ENCODE measurements around the gene C22orf39.

C22orf39 gene, protein sequence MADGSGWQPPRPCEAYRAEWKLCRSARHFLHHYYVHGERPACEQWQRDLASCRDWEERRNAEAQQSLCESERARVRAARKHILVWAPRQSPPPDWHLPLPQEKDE

DNA sequence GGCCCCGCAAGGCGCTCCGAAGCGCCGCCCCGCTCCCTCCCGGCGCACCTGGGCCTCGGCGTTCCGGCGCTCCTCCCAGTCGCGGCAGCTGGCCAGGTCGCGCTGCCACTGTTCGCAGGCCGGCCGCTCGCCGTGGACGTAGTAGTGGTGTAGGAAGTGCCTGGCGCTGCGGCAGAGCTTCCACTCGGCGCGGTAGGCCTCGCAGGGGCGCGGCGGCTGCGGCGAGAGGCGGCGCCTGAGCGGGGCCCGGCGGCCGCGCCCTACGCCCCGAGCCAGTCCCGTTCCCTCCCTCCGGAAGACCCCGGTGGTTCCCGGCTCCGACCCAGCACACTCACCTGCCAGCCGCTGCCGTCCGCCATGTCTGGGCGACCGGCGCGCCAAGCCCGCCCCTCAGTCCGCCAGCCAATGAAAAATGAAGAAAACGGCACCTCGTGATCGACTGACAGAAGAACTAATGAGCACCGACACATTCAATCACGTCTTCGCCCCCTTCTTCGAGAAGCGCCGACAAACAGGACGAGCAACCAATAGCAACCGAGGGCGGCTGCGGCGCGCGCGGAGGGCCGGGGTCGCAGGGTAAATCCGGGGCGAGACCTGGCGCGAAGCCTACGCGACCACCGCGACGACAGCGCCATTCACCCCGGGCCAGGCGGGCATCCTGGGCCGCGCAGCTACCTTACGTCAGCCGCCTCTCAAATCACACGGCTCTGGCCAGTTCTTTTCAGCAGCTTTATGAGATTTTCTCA, at the start of gene C22orf39:
TSS of gene C22orf39 (minus strand) at position 382 of the 746 bp plus-strand sequence. CDS start at position 359, 23 bp downstream.
- peak; percentile 83 to 87 for DNase-seq

DNA sequence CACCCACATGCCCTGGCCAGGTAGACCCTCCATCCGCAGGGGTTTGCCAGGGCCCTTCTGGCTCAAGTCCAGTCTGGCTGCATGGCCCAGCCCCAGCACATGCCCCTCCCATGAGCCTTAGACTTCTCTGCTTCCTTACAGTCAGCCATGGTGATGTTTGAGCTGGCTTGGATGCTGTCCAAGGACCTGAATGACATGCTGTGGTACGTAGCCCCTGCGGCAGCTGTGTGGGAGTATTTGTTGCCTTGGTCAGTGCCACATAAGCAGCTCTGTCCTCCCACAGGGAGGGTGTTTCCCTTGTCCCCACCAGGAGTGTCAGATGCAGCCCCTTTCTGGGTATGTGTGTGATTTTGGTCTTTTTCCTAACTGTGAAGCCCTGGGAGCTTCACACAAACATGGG, 49.7 kb upstream of the C22orf39 start:
- DNase-seq = no peak

DNA sequence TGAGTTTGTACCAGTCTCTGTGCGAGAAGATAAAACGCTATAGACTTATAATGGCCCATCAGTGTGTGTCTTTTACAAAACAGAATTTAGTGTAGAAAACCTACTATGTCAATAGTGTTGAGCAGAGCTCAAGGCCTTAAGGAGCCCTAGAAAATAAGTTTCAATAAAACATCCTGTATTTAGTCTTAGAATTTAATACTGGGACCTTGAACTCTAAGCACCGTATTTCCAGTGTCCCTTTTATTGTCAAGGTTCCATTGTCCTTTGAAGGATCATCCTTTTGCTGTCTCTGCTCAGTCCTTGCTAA, 48.8 kb upstream of the C22orf39 start:
- no peak for DNase-seq

DNA sequence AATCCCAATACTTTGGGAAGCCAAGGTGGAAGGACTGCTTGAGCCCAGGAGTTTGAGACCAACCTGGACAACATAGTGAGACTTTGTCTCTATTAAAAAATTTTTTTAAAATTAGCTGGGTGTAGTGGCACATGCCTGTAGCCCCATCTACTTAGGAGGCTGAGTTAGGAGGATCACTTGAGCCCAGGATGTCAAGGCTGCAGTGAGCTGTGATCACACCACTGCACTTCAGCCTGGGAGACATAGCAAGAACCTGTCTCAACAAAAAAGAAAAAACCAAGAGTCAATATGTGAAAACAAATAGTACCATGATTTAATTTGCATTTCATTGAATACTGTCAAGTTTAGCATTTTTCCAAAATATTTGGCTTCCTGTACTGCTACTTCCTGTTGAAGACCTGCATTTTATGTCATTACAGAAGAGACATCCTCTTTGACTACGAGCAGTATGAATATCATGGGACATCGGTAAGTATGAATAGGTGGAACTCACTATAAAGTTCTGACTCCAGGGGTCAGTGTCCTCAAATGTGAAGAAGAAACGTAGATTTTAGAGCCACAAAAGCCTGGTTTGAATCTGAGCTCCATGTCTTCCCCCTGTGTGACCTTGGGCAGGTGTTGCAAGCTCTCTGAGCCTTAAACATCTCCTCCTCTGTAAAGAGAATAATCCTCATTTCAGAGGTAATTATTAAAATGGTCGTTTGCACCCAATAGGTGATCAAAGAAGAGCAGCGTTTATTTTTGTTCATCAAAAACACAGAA, 48.2 kb upstream of the C22orf39 start:
- DNase-seq = no peak

DNA sequence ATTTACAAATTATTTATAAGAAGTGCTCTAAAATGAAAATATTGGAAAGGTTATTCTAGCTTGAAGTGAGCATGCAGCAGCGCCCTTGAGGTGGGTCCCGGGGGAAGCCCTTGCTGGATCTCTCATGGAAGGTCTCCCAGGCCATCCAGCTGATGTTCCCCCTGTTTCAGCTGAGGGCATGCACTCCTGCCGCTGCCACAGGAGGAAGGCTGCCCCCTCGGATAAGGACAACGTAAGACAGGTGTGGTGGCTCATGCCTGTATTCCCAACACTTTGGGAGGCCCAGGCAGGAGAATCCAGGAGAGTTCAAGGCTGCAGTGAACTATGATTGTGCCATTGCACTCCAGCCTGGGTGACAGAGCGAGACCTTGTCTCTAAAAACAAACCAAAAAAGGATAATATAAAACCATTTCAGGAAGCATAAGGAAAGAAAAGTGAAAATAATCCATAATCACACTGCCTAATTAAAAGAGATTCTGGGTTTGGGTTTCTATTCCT, 47.2 kb upstream of the C22orf39 start:
- no peak for DNase-seq

DNA sequence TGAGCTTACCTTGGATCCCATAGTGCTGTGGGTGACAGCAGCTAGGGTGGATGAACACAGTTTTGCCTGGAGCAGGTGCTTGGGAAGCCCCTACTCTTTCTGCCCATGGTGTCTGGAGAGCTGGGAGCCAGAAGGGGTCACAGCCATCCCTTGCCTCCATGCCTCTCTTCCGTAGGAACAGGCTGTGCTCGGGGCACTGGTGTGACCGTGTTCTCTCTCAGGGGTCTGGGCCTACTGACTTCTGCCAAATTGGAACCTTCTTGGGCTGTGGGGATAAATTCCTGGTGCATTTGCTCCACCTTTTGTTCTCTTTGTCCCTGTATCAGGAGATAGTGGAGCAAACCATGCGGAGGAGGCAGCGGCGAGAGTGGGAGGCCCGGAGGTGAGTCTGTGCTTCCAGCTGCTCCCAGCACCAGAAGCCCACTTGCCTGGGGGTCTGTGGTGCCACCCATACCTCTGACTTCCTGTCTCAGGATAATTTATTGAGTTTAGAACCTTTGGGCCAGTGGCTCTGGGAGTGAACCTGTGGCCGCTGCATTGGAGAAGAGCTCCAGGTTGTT, 46.6 kb upstream of the C22orf39 start:
- DNase-seq = no peak

DNA sequence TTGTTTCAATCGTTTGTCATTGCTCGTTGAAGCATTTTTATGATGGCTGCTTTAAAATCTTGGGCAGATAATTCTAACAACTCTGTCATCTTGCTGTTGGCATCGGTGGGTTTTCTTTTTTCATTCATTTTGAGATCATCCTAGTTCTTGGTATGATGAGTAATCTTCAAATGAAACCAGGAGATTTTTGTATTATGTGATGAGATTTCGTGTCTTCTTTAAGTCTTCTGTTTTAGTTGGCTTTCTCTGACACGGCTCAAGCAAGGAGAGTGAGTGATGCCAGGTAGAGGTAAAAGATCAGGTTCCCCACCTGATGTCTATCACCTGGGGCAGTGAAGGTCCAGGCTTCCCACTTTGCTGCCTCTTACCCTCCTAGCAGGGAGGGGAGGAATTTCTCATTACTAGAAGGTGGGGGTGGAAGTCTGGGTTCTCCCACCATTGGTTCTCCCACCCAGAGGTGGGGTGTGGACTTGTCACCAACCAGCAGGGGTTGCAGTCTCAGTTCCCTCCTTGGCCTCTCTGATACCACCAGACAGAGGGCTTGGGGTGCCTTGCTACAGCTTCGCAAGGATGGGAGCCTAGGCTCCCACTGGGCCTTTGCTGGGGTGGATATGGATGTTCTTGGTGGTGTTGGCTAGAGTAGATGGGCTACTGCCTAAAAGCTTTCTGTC, 45.1 kb upstream of the C22orf39 start:
- DNase-seq = no peak

DNA sequence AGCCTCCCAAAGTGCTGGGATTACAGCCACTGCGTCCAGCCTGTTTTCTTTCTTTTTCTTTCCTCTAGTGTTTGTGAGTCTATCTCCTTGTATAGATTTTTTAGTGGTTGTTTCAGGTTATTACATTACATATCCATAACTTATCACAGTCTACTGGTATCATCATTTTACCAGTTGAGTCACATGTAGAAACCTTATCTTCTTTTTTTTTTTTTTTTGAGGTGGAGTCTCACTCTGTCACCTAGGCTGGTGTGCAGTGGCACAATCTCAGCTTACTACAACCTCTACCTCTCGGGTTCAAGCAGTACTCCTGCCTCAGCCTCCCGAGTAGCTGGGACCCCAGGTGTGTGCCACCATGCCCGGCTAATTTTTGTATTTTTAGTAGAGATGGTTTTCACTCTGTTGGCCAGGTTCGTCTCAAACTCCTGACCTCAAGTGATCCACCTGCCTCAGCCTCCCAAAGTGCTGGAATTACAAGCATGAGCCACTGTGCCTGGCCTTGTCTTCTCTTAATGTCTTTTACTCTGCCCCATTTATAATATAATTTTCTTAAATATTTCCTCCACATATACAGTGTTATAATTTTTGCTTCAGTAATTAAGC, 43.2 kb upstream of the C22orf39 start:
- DNase-seq = no peak

DNA sequence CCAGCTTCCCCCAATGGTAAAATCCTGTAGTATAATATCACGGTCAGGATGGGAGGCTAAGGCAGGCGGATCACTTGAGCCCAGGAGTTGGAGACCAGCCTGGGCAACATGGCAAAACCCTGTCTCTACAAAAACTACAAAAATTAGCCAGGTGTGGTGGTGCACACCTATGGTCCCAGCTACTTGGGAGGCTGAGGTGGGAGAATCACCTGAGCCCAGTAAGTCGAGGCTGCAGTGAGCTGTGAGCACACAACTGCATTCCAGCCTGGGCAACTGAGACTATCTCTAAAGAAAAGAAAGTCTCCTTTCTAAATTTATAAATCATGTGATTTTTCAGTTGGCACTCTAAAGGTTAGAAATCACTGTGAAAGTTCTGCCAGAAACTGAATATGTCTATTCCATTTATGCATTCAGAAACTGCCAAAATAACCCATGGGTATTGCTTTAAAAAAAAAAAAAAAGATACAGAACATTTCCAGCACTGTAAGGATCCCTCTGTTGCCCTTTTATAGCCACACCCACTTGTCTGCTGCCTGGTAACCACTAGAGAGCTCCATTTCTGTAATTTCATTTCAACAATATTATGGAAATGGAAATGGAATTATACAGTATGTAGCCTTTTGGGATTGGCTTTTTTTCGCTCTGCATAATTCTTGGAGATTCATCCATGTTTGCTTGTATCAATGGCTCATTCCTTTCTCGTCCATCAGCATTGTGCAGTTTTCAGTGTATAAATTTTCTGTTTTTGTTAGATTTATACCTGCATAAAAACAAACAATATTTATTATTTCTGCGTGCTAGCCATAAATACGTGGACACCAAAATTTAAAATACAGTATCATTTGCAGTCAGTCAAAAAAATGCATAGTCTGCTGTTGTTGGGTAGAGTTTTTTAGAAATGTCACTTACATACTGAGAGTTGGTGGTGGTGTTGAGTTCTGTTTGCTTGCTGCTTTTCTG, 41.7 kb upstream of the C22orf39 start:
- no peak for DNase-seq

DNA sequence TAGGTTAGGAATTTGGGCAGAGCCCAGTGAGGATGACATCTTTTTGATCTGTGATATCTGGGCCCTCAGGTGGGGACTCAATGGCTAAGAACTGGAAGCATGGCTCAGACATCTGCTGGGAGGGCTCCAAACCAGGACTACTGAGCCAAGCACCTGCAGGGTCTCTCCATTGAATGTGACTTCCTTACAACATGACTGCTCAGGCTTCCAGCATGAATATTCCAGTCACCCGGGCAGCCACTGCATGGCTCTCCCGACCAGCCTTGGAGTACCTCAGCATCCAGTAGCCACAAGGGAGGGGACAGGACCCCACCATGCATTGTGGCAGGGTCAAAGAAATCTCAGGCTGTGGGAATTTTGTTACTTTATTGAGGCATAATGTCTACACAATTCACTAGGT, 40.8 kb upstream of the C22orf39 start:
- no peak for DNase-seq

DNA sequence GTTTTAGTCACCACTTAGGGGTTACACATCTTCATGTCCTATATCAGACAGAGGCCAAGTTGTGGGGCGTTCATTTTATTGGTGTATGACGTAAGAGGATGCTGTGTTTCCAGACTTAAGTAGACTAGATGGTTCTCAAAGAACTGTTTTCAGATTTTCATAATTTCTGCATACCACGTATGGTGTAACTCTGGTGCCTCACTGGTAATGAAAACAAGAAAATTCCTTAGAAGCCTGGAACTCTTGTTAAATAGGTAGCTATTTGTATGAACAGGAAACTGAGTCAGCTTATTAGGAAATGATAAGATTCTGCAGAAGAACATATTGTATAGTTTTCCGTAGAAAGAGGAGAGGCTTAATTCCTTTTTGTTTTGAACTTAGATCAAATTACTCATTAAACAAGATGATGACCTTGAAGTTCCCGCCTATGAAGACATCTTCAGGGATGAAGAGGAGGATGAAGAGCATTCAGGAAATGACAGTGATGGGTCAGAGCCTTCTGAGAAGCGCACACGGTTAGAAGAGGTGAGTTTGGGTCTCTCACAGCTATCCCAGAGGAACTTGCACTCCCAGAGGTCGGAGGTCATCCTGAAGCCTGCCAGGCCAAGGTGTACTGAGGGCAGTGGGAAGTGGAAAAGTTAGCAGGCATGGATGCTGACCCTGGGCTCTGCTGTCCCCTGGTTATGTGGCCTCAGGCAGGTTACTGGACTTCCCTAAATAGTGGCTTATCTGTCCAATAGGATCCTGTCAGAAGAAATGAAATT, 36.2 kb upstream of the C22orf39 start:
- no peak for DNase-seq

DNA sequence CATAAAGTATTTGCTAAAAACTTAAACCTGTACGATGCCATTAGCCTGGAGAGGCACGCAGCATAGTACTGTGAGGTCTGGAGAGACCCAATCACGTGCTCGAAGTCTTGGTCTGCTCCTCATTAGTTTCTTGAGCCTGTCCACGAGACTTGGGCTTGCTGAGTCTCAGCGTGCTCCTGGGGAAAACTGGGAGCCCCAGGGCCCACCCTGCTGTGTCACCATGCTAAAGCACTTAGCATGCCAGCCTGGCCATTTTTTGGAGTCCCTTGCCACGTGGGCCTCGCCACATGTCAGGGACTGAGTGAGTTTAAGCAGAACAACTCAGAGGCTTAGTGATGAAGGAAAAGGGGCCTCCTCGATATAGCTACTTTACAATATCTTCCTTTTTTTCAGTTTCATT, 34.8 kb upstream of the C22orf39 start:
- no peak for DNase-seq

DNA sequence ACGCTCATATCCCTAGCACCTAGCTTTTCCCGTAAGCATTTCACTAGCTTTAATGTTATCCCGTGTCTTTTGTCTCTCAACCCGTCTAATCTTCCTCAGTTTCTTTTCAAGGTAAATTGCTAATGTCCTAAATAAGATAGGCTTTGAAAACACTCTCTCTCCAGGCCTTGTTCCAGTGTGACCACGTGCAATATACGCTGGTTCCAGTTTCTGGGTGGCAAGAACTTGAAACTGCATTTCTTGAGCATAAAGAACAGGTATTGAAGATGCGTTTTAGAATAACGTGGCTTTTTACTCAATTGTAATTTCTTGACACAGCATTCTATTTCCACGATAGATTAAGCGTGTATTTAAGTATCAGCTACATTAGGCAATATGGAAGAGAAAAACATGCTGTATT, 33.3 kb upstream of the C22orf39 start:
- DNase-seq = no peak

DNA sequence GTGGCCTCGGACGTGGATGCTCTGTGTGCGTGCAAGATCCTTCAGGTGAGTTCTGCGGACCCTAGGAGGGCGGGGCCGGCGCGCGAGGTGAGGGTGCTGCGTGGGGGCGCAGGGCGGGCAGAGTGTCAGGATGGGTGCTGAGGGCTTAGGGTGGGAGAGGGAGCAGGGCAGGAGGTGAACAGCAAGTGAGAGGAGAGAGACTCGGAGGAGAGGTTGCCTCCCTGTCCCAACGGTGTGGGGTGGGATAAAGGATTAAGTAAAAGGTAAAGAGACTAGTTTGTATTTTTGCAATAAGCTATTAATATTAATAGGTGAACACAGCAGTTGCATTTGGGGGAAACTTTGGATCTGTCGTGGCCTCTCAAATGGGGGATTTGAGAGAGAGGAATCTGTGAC, 32.7 kb upstream of the C22orf39 start:
- DNase-seq = peak in 1 of 2 donors; percentile 33

DNA sequence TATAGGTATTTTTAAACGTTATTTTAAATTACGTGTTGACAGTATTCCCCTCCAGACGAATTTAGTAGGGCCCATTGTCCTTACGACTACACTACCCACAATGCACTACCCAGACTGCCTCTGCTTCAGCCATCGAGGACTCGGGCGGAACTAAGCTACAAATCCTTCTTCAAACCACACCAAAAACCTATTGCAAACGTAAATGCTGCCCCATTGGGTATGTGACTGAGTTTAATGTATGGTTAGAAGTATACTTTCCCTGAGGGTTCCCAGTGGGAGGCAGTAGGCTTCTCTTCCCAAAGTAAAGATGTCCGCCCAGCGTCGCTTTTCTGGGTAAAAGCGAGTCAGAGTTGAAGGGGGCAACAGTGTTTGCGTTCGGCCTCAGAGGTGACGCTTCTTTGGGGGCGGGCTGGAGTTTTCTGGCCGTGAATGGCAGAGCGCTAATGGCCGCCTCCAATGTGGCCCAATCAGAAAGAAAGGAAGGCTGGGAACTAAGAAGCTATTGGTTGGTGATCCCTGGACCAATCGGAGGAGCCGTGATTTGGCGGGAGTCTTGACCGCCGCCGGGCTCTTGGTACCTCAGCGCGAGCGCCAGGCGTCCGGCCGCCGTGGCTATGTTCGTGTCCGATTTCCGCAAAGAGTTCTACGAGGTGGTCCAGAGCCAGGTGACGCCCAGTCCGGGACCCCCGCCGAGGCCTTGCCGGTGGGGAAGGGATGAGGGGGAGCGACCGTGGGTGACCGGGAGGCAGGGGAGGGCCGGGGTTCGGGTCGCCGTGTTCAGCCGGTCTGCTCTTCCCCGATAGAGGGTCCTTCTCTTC, 32.1 kb upstream of the C22orf39 start, which contains the start of gene CDC45:
TSS of gene CDC45 (plus strand) at position 566 of the 818 bp plus-strand sequence. CDS start at position 615, 49 bp downstream.
- peak; percentile 92 to 94 for DNase-seq

DNA sequence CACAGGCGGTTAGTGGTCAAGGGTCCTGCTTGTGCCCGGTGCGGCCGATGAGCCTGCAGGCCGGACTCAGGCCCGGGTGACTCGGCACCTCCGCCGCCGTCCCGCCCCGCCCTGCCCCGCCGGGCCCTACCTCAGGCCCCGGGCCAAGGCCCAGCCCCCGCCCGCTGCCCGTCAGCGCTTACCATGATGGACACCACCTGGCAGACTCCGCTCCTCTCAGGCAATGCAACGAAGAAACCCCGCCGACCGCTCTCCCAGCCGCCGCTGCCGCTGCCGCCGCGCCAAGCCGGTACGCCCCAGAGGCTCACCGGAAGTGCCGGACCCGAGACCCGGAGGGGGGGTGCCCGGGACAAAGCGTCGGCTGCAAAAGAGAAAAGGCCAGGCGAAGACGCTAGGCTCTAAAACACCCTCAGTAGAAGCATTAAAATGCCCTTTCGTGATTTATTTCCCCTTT, 31.4 kb upstream of the C22orf39 start, which contains the start of gene UFD1:
TSS of gene UFD1 (minus strand) at position 293 of the 454 bp plus-strand sequence. CDS start at position 185, 108 bp downstream.
- peak; percentile 79 to 82 for DNase-seq

DNA sequence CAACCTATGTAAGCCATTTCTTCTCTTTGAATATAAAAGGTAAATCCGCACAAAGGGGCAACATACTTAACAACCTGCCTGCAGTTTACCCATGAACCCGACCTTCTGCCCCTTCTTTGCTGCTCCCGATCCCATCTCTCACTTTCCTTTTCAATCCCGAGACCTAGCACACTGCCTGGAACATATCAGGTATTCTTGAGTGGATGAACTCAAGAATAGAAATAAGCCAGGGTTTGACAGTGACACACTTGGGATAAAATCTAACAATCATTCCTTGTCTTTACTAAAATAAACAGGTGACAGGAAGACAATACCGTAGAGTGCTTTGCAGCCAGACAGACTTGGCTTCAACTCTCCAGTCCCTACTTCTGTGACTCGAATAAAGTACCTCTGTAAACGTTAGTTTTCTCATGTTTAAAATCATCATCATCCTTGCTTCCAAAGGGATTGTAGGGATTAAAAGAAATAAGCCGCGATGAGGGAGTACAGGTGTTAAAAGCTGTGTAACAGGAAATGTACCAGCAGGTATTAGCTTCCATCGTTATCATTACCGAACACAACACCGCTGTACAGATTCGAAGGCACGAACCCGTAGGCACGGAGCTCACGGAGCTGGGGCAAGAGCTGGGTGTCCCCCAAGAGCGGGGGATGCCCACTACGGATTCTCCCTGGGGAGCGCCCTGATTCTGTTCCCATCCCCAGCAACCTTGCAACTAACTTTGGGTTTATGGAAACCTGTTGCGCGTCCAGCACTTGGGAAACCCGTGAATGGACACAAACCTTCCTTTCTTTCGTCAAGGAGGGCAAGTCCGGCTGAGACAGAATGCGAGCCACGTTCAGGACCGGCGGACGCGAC, 30.8 kb upstream of the C22orf39 start:
- DNase-seq = peak; percentile 16 to 28

DNA sequence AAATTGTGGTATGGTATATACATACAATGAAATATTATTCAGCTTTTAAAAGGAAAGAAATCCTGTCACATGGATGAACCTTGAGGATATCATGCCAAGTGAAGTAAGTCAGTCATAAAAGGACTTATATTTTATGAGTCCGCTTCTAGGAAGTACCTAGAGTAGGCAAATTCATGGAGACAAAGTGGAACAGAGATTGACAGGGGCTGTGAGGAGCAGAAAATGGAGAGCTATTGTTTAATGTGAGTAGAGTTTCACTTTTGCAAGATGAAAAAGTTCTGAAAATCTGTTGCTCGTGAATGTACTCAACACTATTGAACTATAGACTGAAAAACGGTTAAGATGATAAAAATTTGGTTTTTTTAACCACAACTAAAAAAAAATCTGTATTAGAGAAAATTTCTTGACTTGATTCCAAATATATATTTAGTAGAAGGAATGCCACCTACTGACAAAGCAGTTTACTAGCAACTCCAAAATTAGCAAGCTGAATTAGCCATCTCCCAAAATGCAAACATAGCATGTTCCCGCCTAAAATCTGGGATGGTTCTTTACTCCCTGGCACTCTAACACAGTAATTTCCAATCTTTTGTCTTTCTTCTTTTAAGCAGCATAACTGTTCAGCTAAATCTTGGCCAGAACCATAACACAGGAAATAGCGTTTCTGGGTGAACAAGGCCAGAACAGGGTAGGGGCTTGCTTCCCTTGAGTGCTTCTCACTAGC, 30.0 kb upstream of the C22orf39 start:
- no peak for DNase-seq

Data from stimulated activated CD4-positive, alpha-beta T cell treated with anti-CD3 and anti-CD28 coated beads, Interleukin-2, amount 100 ng/mL, for 24 hours (primary cell).